Hepatocyte (in vitro differentiated cells): ENCODE measurements around the gene BRD3. TPM values are rescaled to one million over a fixed set of nuclear protein-coding genes. Genes with fewer than 3 reads are reported as not detected.

Experiments used
- DNase-seq: peaks from one replicate; pipeline ENCODE4 v3.0.0-alpha.2; 2016; ENCODE audit warnings: low spot score
- H2AFZ ChIP-seq: fragments of 200-600 bp; sonication (generic); 2 replicates; pipeline ENCODE4 v1.6.0; 2016; ENCODE audit warnings: antibody characterized with exemption, mild to moderate bottlenecking
- H3K27ac ChIP-seq: fragments of 200-600 bp; sonication (generic); 2 replicates; pipeline ENCODE4 v1.5.1; 2016; ENCODE audit warnings: mild to moderate bottlenecking
- H3K27me3 ChIP-seq: fragments of 200-600 bp; sonication (generic); 2 replicates; pipeline ENCODE4 v1.6.1; 2016
- H3K36me3 ChIP-seq: fragments of 200-600 bp; sonication (generic); replicated peaks from 2 replicates; pipeline ENCODE4 v1.5.1; 2016; ENCODE audit warnings: low read depth; ENCODE audit not compliant: insufficient read depth
- H3K4me1 ChIP-seq: fragments of 200-600 bp; sonication (generic); 2 replicates; pipeline ENCODE4 v1.5.1; 2016; ENCODE audit warnings: mild to moderate bottlenecking, moderate library complexity; ENCODE audit not compliant: insufficient read depth
- H3K4me2 ChIP-seq: fragments of 200-600 bp; sonication (generic); 2 replicates; pipeline ENCODE4 v1.6.0; 2016
- H3K4me3 ChIP-seq: fragments of 200-600 bp; sonication (generic); 2 replicates; pipeline ENCODE4 v1.5.1; 2016; ENCODE audit warnings: mild to moderate bottlenecking
- H3K79me2 ChIP-seq: fragments of 200-600 bp; sonication (generic); 2 replicates; pipeline ENCODE4 v1.6.0; 2017; ENCODE audit warnings: mild to moderate bottlenecking
- H3K9me2 ChIP-seq: fragments of 200-600 bp; sonication (generic); replicated peaks from 2 replicates; pipeline ENCODE4 v1.6.0; 2017; ENCODE audit warnings: mild to moderate bottlenecking; ENCODE audit not compliant: insufficient read depth
- H3K9me3 ChIP-seq: fragments of 200-600 bp; sonication (generic); 2 replicates; pipeline ENCODE4 v1.5.1; 2016; ENCODE audit warnings: low read depth, mild to moderate bottlenecking
- H4K20me1 ChIP-seq: fragments of 200-600 bp; sonication (generic); 2 replicates; pipeline ENCODE4 v1.6.0; 2016; ENCODE audit warnings: mild to moderate bottlenecking; ENCODE audit not compliant: insufficient read depth, poor library complexity, severe bottlenecking
- CTCF ChIP-seq: fragments of 200-600 bp; sonication (generic); IDR thresholded peaks from 2 replicates; pipeline ENCODE4 v1.5.1; 2016; ENCODE audit warnings: antibody characterized with exemption, mild to moderate bottlenecking; ENCODE audit not compliant: poor library complexity
- EZH2 ChIP-seq: fragments of 200-600 bp; sonication (generic); IDR thresholded peaks from 2 replicates; pipeline ENCODE4 v1.6.1; 2016; ENCODE audit warnings: antibody characterized with exemption, mild to moderate bottlenecking, borderline replicate concordance
- EZH2phosphoT487 ChIP-seq: fragments of 200-600 bp; sonication (generic); IDR thresholded peaks from one replicate; pipeline ENCODE4 v1.6.1; 2018; ENCODE audit warnings: antibody characterized with exemption, mild to moderate bottlenecking, low read depth, moderate library complexity; ENCODE audit not compliant: unreplicated experiment, severe bottlenecking
- WGBS: methylation state at CpG from one replicate; pipeline ENCODE4 v1.1.6; 2016; ENCODE audit warnings: low lambda C conversion rate; ENCODE audit errors: missing lambda C conversion rate; 5-methylcytosine and 5-hydroxymethylcytosine counted together
- polyA plus RNA-seq: library from polyadenylated mRNA; unstranded; fragments of >200 nt; fragmentation: Nextera tagmentation; extraction: Ambion mirVana; gene quantifications from 2 replicates; pipeline ENCODE4 v1.2.1, GENCODE V29; 2016
- total RNA-seq: library from RNA; depleted of rRNA; stranded (reverse); fragments of >200 nt; gene quantifications from 2 replicates; pipeline ENCODE4 v1.2.3, GENCODE V29; 2014

Gene BRD3
- total and polyA plus RNA-seq, 2 experiments from 2014 or later, result 9.0 to 29.6 TPM

GRCh38 chr9:133999851-134000265, 68.0 kb downstream of the BRD3 start:
- H3K79me2 ChIP-seq, result no peaks in the 10 kb centered on the region
- H3K4me1 ChIP-seq, result no peaks in the 10 kb centered on the region
- H3K9me2 ChIP-seq, result no peaks in the 10 kb centered on the region
- no peak for DNase-seq
- no peak overlapping the region for H3K4me2 ChIP-seq
- H3K4me3 ChIP-seq, result no peak overlapping the region
- no peaks in the 10 kb centered on the region for H3K36me3 ChIP-seq
- no peaks in the 10 kb centered on the region for H3K27me3 ChIP-seq
- no peak overlapping the region for H3K27ac ChIP-seq
- no peaks in the 10 kb centered on the region for H3K9me3 ChIP-seq
- H4K20me1 ChIP-seq, result no peaks in the 10 kb centered on the region
- 89% methylated on average over 6 of the region's 6 CpGs for WGBS
- H2AFZ ChIP-seq, result no peak overlapping the region
- TF ChIP-seq EZH2phosphoT487 (no peak), EZH2 (no peak), CTCF (no peak)

- peaks cover 2% of the 10 kb centered on the region for H4K20me1 ChIP-seq
- no CpG with 5 or more reads among the region's 1 CpG for WGBS
- no peak overlapping the region for H2AFZ ChIP-seq
- DNase-seq, result no peak
- no peaks in the 10 kb centered on the region for H3K79me2 ChIP-seq
- H3K4me1 ChIP-seq, result peaks cover 3% of the 10 kb centered on the region
- H3K27ac ChIP-seq, result no peak overlapping the region
- H3K27me3 ChIP-seq, result no peaks in the 10 kb centered on the region
- TF ChIP-seq EZH2 (no peak), CTCF (no peak), EZH2phosphoT487 (no peak)
- H3K4me3 ChIP-seq, result no peak overlapping the region
- H3K9me2 ChIP-seq, result no peaks in the 10 kb centered on the region
- H3K9me3 ChIP-seq, result no peaks in the 10 kb centered on the region
- no peak overlapping the region for H3K4me2 ChIP-seq
- H3K36me3 ChIP-seq, result no peaks in the 10 kb centered on the region
These were observed 68.8 kb downstream of the BRD3 start for GRCh38 chr9:133998915-133999595.

GRCh38 chr9:133997584-133997983, 70.2 kb downstream of the BRD3 start:
- Histone ChIP-seq H3K79me2 (peaks cover 7% of the 10 kb centered on the region), H3K4me3 (no peak overlapping the region), H4K20me1 (peaks cover 3% of the 10 kb centered on the region), H3K4me1 (peaks cover 8% of the 10 kb centered on the region), H2AFZ (no peak overlapping the region), H3K9me3 (no peaks in the 10 kb centered on the region), H3K36me3 (no peaks in the 10 kb centered on the region), H3K27ac (no peak overlapping the region), H3K4me2 (no peak overlapping the region), H3K9me2 (no peaks in the 10 kb centered on the region), H3K27me3 (no peaks in the 10 kb centered on the region)
- 95% methylated on average over 2 of the region's 2 CpGs for WGBS
- no peak for DNase-seq
- no peak for TF ChIP-seq EZH2phosphoT487
- TF ChIP-seq CTCF, result no peak
- TF ChIP-seq EZH2, result no peak
